SJCRH30 (cell line): ENCODE measurements around the gene MPND. TPM values are rescaled to one million over a fixed set of nuclear protein-coding genes. Genes with fewer than 3 reads are reported as not detected.

Experiments used
- DNase-seq, 2 experiments: peaks; one replicate each; pipeline ENCODE4 v3.0.0-alpha.2; 2015 to 2020
- H3K27ac ChIP-seq: fragments of 250-450 bp; sonication (Bioruptor Pico); 2 replicates; pipeline ENCODE4 v1.5.1; 2020; ENCODE audit warnings: mild to moderate bottlenecking, moderate library complexity
- H3K27me3 ChIP-seq: fragments of 250-450 bp; sonication (Bioruptor Pico); 2 replicates; pipeline ENCODE4 v1.5.1; 2020; ENCODE audit warnings: mild to moderate bottlenecking, moderate library complexity
- H3K36me3 ChIP-seq: fragments of 250-450 bp; sonication (Bioruptor Pico); 2 replicates; pipeline ENCODE4 v1.5.1; 2020; ENCODE audit warnings: mild to moderate bottlenecking, moderate library complexity
- H3K4me1 ChIP-seq: fragments of 250-450 bp; sonication (Bioruptor Pico); 2 replicates; pipeline ENCODE4 v1.5.1; 2020; ENCODE audit warnings: mild to moderate bottlenecking, moderate library complexity
- H3K4me3 ChIP-seq: fragments of 250-450 bp; sonication (Bioruptor Pico); 2 replicates; pipeline ENCODE4 v1.5.1; 2020; ENCODE audit warnings: mild to moderate bottlenecking, moderate library complexity
- H3K9me3 ChIP-seq: fragments of 250-450 bp; sonication (Bioruptor Pico); replicated peaks from 2 replicates; pipeline ENCODE4 v1.5.1; 2020; ENCODE audit warnings: mild to moderate bottlenecking, moderate library complexity
- total RNA-seq: library from RNA; depleted of rRNA; stranded (reverse); fragments of >200 nt; shearing (Covaris generic); gene quantifications from 2 replicates; pipeline ENCODE4 v1.2.3, GENCODE V29; 2014; rRNA removed

The MPND gene
- total RNA-seq, 1 experiment from 2014 or later, result 3.8 TPM

- H3K9me3 ChIP-seq, result no peaks in the 10 kb centered on the region
- H3K4me1 ChIP-seq, result peaks cover 8% of the 10 kb centered on the region
- peak within 1 kb of the TSS; percentile 74 for H3K27ac ChIP-seq
- peak; percentile 99 for DNase-seq
- H3K36me3 ChIP-seq, result peaks cover 12% of the 10 kb centered on the region; the same call in 1 of the 2 replicates
- no peaks in the 10 kb centered on the region for H3K27me3 ChIP-seq
- peak within 1 kb of the TSS; percentile 78 for H3K4me3 ChIP-seq
Measured at GRCh38 chr19:4402171-4403004, 59.0 kb downstream of the MPND start, which contains the start of gene CHAF1A. CHAF1A (plus strand) TSS chr19:4402640; CDS start chr19:4402763, 123 bp downstream.

GRCh38 chr19:4403005-4403761 lies 59.8 kb downstream of the MPND start:
- H3K27ac ChIP-seq, result peak overlapping the region; percentile 74
- peak in 1 of 2 experiments; percentile 26 for DNase-seq

GRCh38 chr19:4405977-4406376 lies 62.6 kb downstream of the MPND start:
- no peak overlapping the region for H3K4me3 ChIP-seq
- no peaks in the 10 kb centered on the region for H3K9me3 ChIP-seq
- peaks cover 34% of the 10 kb centered on the region for H3K36me3 ChIP-seq
- no peak overlapping the region for H3K27ac ChIP-seq
- no peaks in the 10 kb centered on the region for H3K27me3 ChIP-seq
- no peak for DNase-seq
- H3K4me1 ChIP-seq, result peaks cover 8% of the 10 kb centered on the region

More at GRCh38 chr19:4403005-4403761, 59.8 kb downstream of the MPND start:
- no peaks in the 10 kb centered on the region for H3K27me3 ChIP-seq
- H3K36me3 ChIP-seq, result peaks cover 12% of the 10 kb centered on the region; the same call in 1 of the 2 replicates
- H3K9me3 ChIP-seq, result no peaks in the 10 kb centered on the region
- peaks cover 8% of the 10 kb centered on the region for H3K4me1 ChIP-seq
- H3K4me3 ChIP-seq, result peak overlapping the region; percentile 78

- no peaks in the 10 kb centered on the region for H3K27me3 ChIP-seq
- peaks cover 39% of the 10 kb centered on the region for H3K36me3 ChIP-seq
- DNase-seq, result no peak
- H3K27ac ChIP-seq, result no peak overlapping the region
- H3K4me1 ChIP-seq, result peaks cover 7% of the 10 kb centered on the region
- H3K4me3 ChIP-seq, result no peak overlapping the region
- no peaks in the 10 kb centered on the region for H3K9me3 ChIP-seq
Measured at GRCh38 chr19:4406626-4407025, 63.3 kb downstream of the MPND start.

- H3K4me3 ChIP-seq, result no peak overlapping the region
- no peak for DNase-seq
- peaks cover 63% of the 10 kb centered on the region for H3K36me3 ChIP-seq
- no peak overlapping the region for H3K27ac ChIP-seq
- no peaks in the 10 kb centered on the region for H3K9me3 ChIP-seq
- H3K27me3 ChIP-seq, result no peaks in the 10 kb centered on the region
- H3K4me1 ChIP-seq, result no peaks in the 10 kb centered on the region
Measured at GRCh38 chr19:4409123-4409933, 66.0 kb downstream of the MPND start.

Other genes starting within 250 kb of the MPND start
- gene MAP2K2, start 219.4 kb upstream of the MPND start, total RNA-seq, result 118 and 122 TPM in 2 replicates
- gene CREB3L3, start 189.9 kb upstream of the MPND start, total RNA-seq, result not detected in 2 replicates
- 11.3 and 14.0 TPM in 2 replicates for gene SIRT6, start 161.0 kb upstream of the MPND start, total RNA-seq
- 0.05 and 0.45 TPM in 2 replicates for gene ANKRD24, start 160.9 kb upstream of the MPND start, total RNA-seq
- gene EBI3, start 114.0 kb upstream of the MPND start, total RNA-seq, result not detected in 2 replicates
- 14.5 and 14.7 TPM in 2 replicates for gene YJU2, start 96.5 kb upstream of the MPND start, total RNA-seq
- gene SHD, start 64.3 kb upstream of the MPND start, total RNA-seq, result 97.9 and 101 TPM in 2 replicates
- 0.30 and 1.5 TPM in 2 replicates for gene TMIGD2, start 41.2 kb upstream of the MPND start, total RNA-seq
- 23.5 and 24.7 TPM in 2 replicates for gene FSD1, start 39.0 kb upstream of the MPND start, total RNA-seq
- 9.7 and 11.9 TPM in 2 replicates for gene STAP2, start 4.7 kb upstream of the MPND start, total RNA-seq
- gene SH3GL1, start 57.0 kb downstream of the MPND start, total RNA-seq, result 56.9 and 60.0 TPM in 2 replicates
- 44.2 and 54.6 TPM in 2 replicates for gene CHAF1A, start 59.1 kb downstream of the MPND start, total RNA-seq
- gene UBXN6, start 114.2 kb downstream of the MPND start, total RNA-seq, result 37.9 and 41.4 TPM in 2 replicates
- gene HDGFL2, start 128.7 kb downstream of the MPND start, total RNA-seq, result 61.5 and 64.4 TPM in 2 replicates
- 0.16 and 0.18 TPM in 2 replicates for gene PLIN4, start 174.9 kb downstream of the MPND start, total RNA-seq
- 0.38 and 1.1 TPM in 2 replicates for gene PLIN5, start 191.7 kb downstream of the MPND start, total RNA-seq
- gene LRG1, start 196.5 kb downstream of the MPND start, total RNA-seq, result 0.15 and 0.38 TPM in 2 replicates
- gene SEMA6B, start 216.1 kb downstream of the MPND start, total RNA-seq, result 108 and 116 TPM in 2 replicates